GM12878 (cell line): ENCODE results near the gene ZNF668. TPM values are rescaled to one million over a fixed set of nuclear protein-coding genes. Genes with fewer than 3 reads are reported as not detected.

Experiments
- ATAC-seq: fragments of 200-7000 bp; cut with Tn5 transposase; 3 replicates; pipeline ENCODE4 v1.9.1; 2020; ENCODE audit warnings: mild to moderate bottlenecking, moderate library complexity
- BruUV-seq: library from RNA; stranded (reverse); fragments of 400-500 nt; replicated peaks from 2 replicates; lab custom pipeline; 2021; lab: Mats Ljungman, UMichigan
- CTCF ChIA-PET: fragments of 300-600 bp; sonication (Branson Sonifier 250); formaldehyde crosslinking; extraction: SDS; loops from one replicate; lab custom pipeline; 2021; ENCODE audit warnings: inconsistent platforms; lab: Yijun Ruan, JAX
- POLR2A ChIA-PET: fragments of 350-600 bp; formaldehyde crosslinking; extraction: SDS; loops from one replicate; lab custom pipeline; 2021; ENCODE audit warnings: inconsistent platforms; lab: Charles Lee
- RAD21 ChIA-PET: fragments of 300-600 bp; sonication (Branson Sonifier 250); formaldehyde crosslinking; loops from one replicate; lab custom pipeline; 2023; ENCODE audit warnings: antibody characterized with exemption; ENCODE audit not compliant: unreplicated experiment; lab: Charles Lee
- SMC1A ChIA-PET: fragments of 300-600 bp; sonication (Branson Sonifier 250); formaldehyde crosslinking; loops from one replicate; lab custom pipeline; 2023; ENCODE audit not compliant: unreplicated experiment, uncharacterized antibody; lab: Charles Lee
- DNase-seq: peaks from one replicate; pipeline ENCODE4 v3.0.0-alpha.2; 2011; ENCODE audit warnings: low read depth, low spot score
- FAIRE-seq: peaks from 3 replicates; lab custom pipeline; 2011; peaks lifted over from hg19 to GRCh38; lab: Jason Lieb, UNC
- H2AFZ ChIP-seq: 2 replicates; pipeline ENCODE4 v1.6.0; 2011; ENCODE audit warnings: low read depth, low read length, control low read depth; ENCODE audit not compliant: control insufficient read depth
- H3K27ac ChIP-seq: 2 replicates; pipeline ENCODE4 v1.5.1; 2011; ENCODE audit warnings: control low read depth; ENCODE audit not compliant: control insufficient read depth, insufficient read depth
- H3K27me3 ChIP-seq, 2 experiments: replicated peaks in 1 of 2; 2 replicates each; pipeline versions ENCODE4 v1.6.0 to v1.6.1; 2011; ENCODE audit warnings: low read length in 1 of 2; ENCODE audit not compliant: control insufficient read depth in 2 of 2, insufficient read depth in 2 of 2
- H3K36me3 ChIP-seq, 2 experiments: 2 replicates each; pipeline ENCODE4 v1.5.1; 2011; ENCODE audit warnings: low read length in 1 of 2; ENCODE audit not compliant: control insufficient read depth in 2 of 2, insufficient read depth in 2 of 2
- H3K4me1 ChIP-seq: 2 replicates; pipeline ENCODE4 v1.6.1; 2011; ENCODE audit warnings: mild to moderate bottlenecking, low read length, moderate library complexity, mixed read lengths; ENCODE audit not compliant: control insufficient read depth, insufficient read depth
- H3K4me2 ChIP-seq: 2 replicates; pipeline ENCODE4 v1.6.0; 2011; ENCODE audit warnings: control low read depth; ENCODE audit not compliant: control insufficient read depth, insufficient read depth
- H3K4me3 ChIP-seq: fragments of 200-600 bp; sonication (generic); 2 replicates; pipeline ENCODE4 v1.5.1; 2016
- H3K79me2 ChIP-seq: 2 replicates; pipeline ENCODE4 v1.6.0; 2011; ENCODE audit warnings: low read length; ENCODE audit not compliant: control insufficient read depth, insufficient read depth
- H3K9ac ChIP-seq: 2 replicates; pipeline ENCODE4 v1.8.0; 2011; ENCODE audit warnings: low read length, control low read depth, mixed read lengths; ENCODE audit not compliant: control insufficient read depth, insufficient read depth
- H3K9me3 ChIP-seq: replicated peaks from 3 replicates; pipeline ENCODE4 v1.5.1; 2011; ENCODE audit warnings: mild to moderate bottlenecking, low read length; ENCODE audit not compliant: control insufficient read depth, insufficient read depth
- H4K20me1 ChIP-seq: 2 replicates; pipeline ENCODE4 v1.6.0; 2011; ENCODE audit not compliant: control insufficient read depth, insufficient read depth
- BCL11A ChIP-seq: IDR thresholded peaks from 2 replicates; pipeline ENCODE4 v1.6.1; 2011; ENCODE audit warnings: low read depth, low read length
- BMI1 ChIP-seq: fragments of 450-650 bp; IDR thresholded peaks from 2 replicates; pipeline ENCODE4 v1.6.1; 2016; ENCODE audit warnings: mild to moderate bottlenecking, moderate library complexity, borderline replicate concordance
- CHD4 ChIP-seq: fragments of 200-600 bp; sonication (generic); IDR thresholded peaks from 2 replicates; pipeline ENCODE4 v1.6.1; 2016; ENCODE audit warnings: mild to moderate bottlenecking
- ETV6 ChIP-seq, 2 experiments: fragments of 450-650 bp in 1 of 2; IDR thresholded peaks in 1 of 2; conservative IDR thresholded peaks in 1 of 2; 2 replicates each; pipeline ENCODE4 v1.6.1; 2014; ENCODE audit warnings: antibody characterized with exemption in 1 of 2, borderline replicate concordance in 1 of 2, low read depth in 1 of 2, mild to moderate bottlenecking in 1 of 2, moderate library complexity in 1 of 2
- FOXK2 ChIP-seq: fragments of 450-650 bp; IDR thresholded peaks from 2 replicates; pipeline ENCODE4 v1.6.1; 2017; ENCODE audit warnings: mild to moderate bottlenecking, moderate library complexity
- FOXM1 ChIP-seq: IDR thresholded peaks from 2 replicates; pipeline ENCODE4 v1.6.1; 2012; ENCODE audit warnings: low read depth, mild to moderate bottlenecking, inconsistent platforms, low read length, moderate library complexity
- JUND ChIP-seq: IDR thresholded peaks from 2 replicates; pipeline ENCODE4 v1.6.1; 2012; ENCODE audit warnings: low read depth, mild to moderate bottlenecking, low read length, improper control_type of control experiment, moderate library complexity
- NFYB ChIP-seq: IDR thresholded peaks from 2 replicates; pipeline ENCODE4 v1.6.1; 2011; ENCODE audit warnings: low read depth, mild to moderate bottlenecking, low read length, improper control_type of control experiment, moderate library complexity; ENCODE audit not compliant: insufficient read depth
- PAX5 ChIP-seq: IDR thresholded peaks from 2 replicates; pipeline ENCODE4 v1.6.1; 2011; ENCODE audit warnings: low read depth, low read length, borderline replicate concordance
- SMAD5 ChIP-seq: IDR thresholded peaks from 2 replicates; pipeline ENCODE4 v1.6.1; 2016; ENCODE audit warnings: antibody characterized with exemption, low read depth
- SPI1 ChIP-seq: IDR thresholded peaks from 2 replicates; pipeline ENCODE4 v1.6.1; 2011; ENCODE audit warnings: low read depth, mild to moderate bottlenecking, low read length, moderate library complexity, borderline replicate concordance; ENCODE audit not compliant: insufficient read depth
- SREBF1 ChIP-seq: IDR thresholded peaks from 2 replicates; pipeline ENCODE4 v1.6.1; 2012; ENCODE audit warnings: mild to moderate bottlenecking, low read length
- STAT3 ChIP-seq: IDR thresholded peaks from 2 replicates; pipeline ENCODE4 v1.6.1; 2011; ENCODE audit warnings: low read depth, low read length, improper control_type of control experiment
- TARDBP ChIP-seq: IDR thresholded peaks from 2 replicates; pipeline ENCODE4 v1.6.1; 2016; ENCODE audit warnings: borderline replicate concordance
- ZBED1 ChIP-seq: IDR thresholded peaks from 2 replicates; pipeline ENCODE4 v1.6.1; 2016; ENCODE audit warnings: borderline replicate concordance
- ZNF384 ChIP-seq: IDR thresholded peaks from 2 replicates; pipeline ENCODE4 v1.6.1; 2012; ENCODE audit warnings: low read depth, mild to moderate bottlenecking, low read length, improper control_type of control experiment, borderline replicate concordance
- WGBS: methylation state at CpG from one replicate; pipeline ENCODE4 v1.1.6; 2016; ENCODE audit warnings: low lambda C conversion rate; ENCODE audit not compliant: insufficient replicate concordance, insufficient coverage; ENCODE audit errors: missing lambda C conversion rate; 5-methylcytosine and 5-hydroxymethylcytosine counted together
- in situ Hi-C: fragments of 300-500 bp; cut with MboI; formaldehyde crosslinking; loops from 9 replicates; pipeline ENCODE4 v1.14.3; 2018; ENCODE audit warnings: mixed read lengths
- intact Hi-C: fragments of 100-400 bp; cut with micrococcal nuclease; formaldehyde crosslinking; loops from one replicate; pipeline ENCODE4 v1.14.2; 2022; ENCODE audit not compliant: unreplicated experiment
- polyA plus RNA-seq, 11 experiments: library from polyadenylated mRNA; depleted of rRNA in 4 of 11; unstranded in 6 of 11; stranded (reverse) in 5 of 11; fragments of >200 nt; fragmentation: Nextera tagmentation in 4 of 11; fragmentation: Illumina TruSeq in 1 of 11; extraction: Ambion mirVana in 4 of 11; extraction: Trizol in 1 of 11; gene quantifications; 1 replicate in 1 of 11; 2 replicates in 10 of 11; pipeline versions ENCODE4 v1.2.1 to v1.2.3, GENCODE V29; 2011 to 2016; ENCODE audit warnings: inconsistent platforms in 2 of 11, missing spikeins in 2 of 11, low read depth in 1 of 11
- total RNA-seq, 4 experiments: library from RNA; depleted of rRNA in 3 of 4; stranded (reverse); fragments of >200 nt in 3 of 4; fragmentation: Illumina TruSeq in 1 of 4; extraction: Trizol in 1 of 4; gene quantifications; 2 replicates each; pipeline versions ENCODE4 v1.2.1 to v1.2.3, GENCODE V29; 2013 to 2021
- TF ChIP-seq, protein P1 (sequence below): IDR thresholded peaks from 2 replicates; pipeline ENCODE4 v1.6.1; 2012; ENCODE audit warnings: low read length, inconsistent platforms
- TF ChIP-seq, protein P2 (sequence below): IDR thresholded peaks from 2 replicates; pipeline ENCODE4 v1.6.1; 2011; ENCODE audit warnings: borderline replicate concordance, low read depth, mild to moderate bottlenecking, moderate library complexity, low read length; ENCODE audit not compliant: insufficient read depth, poor library complexity, severe bottlenecking
- TF ChIP-seq, protein P3 (sequence below): IDR thresholded peaks from 2 replicates; pipeline ENCODE4 v1.6.1; 2012; ENCODE audit warnings: low read depth, low read length, improper control_type of control experiment

The ZNF668 gene
- total and polyA plus RNA-seq, 10 of the 15 experiments (the other 5 are each of a cell fraction or from before 2014, with no cell fraction given): 0.05 to 20.7 (median 10.0) TPM; not detected in 1

DNA sequence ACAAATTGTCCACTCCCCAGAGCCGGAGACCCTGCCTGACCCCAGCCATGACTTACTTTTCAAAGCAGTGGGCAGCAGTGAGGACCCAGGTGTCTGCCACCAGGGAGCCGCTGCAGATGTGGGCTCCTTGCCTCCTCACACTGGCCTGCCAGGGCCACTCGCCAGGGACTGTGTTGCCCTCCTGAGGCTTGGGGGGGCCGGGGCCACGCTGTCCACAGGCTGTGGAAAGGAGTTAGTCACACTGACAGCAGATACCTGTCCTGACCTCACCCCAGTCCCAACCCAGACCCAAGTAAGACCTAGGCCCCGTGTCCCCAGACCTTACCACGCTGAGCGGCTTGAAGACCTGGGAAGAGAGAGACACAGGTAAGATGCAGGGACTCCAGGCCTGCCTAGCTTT, 13.4 kb upstream of the ZNF668 start (continued):
- TF ChIP-seq, protein P1, sequence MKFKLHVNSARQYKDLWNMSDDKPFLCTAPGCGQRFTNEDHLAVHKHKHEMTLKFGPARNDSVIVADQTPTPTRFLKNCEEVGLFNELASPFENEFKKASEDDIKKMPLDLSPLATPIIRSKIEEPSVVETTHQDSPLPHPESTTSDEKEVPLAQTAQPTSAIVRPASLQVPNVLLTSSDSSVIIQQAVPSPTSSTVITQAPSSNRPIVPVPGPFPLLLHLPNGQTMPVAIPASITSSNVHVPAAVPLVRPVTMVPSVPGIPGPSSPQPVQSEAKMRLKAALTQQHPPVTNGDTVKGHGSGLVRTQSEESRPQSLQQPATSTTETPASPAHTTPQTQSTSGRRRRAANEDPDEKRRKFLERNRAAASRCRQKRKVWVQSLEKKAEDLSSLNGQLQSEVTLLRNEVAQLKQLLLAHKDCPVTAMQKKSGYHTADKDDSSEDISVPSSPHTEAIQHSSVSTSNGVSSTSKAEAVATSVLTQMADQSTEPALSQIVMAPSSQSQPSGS: no peak

DNA sequence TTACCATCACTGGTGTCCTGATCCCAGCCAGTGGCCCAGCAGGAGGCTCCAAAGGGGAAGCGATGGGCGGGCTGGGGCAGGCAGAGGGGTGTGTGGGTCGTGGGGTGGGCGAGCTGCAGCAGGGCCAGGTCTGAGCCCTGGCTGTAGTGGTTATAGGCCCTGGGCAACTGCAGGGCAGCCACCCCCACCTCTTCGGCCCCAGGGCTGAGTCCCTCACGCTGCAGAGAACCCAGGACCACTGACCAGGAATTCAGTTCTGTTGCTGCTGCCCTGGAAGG, 12.5 kb upstream of the ZNF668 start:
- Histone ChIP-seq H3K27ac (no peak overlapping the region), H3K79me2 (no peaks in the 10 kb centered on the region; the same call in 1 of the 2 replicates), H3K4me2 (no peak overlapping the region), H3K4me1 (no peaks in the 10 kb centered on the region), H3K9me3 (no peaks in the 10 kb centered on the region), H3K9ac (no peak overlapping the region), H3K27me3 (no peaks in the 10 kb centered on the region), H4K20me1 (no peaks in the 10 kb centered on the region; the same call in 1 of the 2 replicates), H3K36me3 (peaks cover 2% of the 10 kb centered on the region in 2 experiments; a peak in 3 of 4 replicates), H2AFZ (no peak overlapping the region), H3K4me3 (no peak overlapping the region)
- BruUV-seq: no TSS peak
- in situ Hi-C loops: no loop called here
- no peak for TF ChIP-seq CHD4
- TF ChIP-seq PAX5: no peak
- TF ChIP-seq, protein P2, sequence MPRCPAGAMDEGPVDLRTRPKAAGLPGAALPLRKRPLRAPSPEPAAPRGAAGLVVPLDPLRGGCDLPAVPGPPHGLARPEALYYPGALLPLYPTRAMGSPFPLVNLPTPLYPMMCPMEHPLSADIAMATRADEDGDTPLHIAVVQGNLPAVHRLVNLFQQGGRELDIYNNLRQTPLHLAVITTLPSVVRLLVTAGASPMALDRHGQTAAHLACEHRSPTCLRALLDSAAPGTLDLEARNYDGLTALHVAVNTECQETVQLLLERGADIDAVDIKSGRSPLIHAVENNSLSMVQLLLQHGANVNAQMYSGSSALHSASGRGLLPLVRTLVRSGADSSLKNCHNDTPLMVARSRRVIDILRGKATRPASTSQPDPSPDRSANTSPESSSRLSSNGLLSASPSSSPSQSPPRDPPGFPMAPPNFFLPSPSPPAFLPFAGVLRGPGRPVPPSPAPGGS: no peak
- no peak for TF ChIP-seq STAT3
- TF ChIP-seq SPI1: no peak
- TF ChIP-seq NFYB: no peak
- TF ChIP-seq ZBED1: no peak
- TF ChIP-seq JUND: no peak
- no peak for TF ChIP-seq SMAD5
- no peak for TF ChIP-seq FOXM1
- no peak for TF ChIP-seq ETV6 (conservative IDR thresholded peaks at IDR 0.05 in 1 of 2, IDR thresholded peaks at IDR 0.05 in 1 of 2; ENCODE audit: borderline replicate concordance in 1 of 2, low read depth in 1 of 2)
- TF ChIP-seq BMI1: no peak
- no peak for TF ChIP-seq TARDBP
- no peak for TF ChIP-seq ZNF384
- no peak for TF ChIP-seq BCL11A
- TF ChIP-seq FOXK2: no peak
- TF ChIP-seq, protein P3, sequence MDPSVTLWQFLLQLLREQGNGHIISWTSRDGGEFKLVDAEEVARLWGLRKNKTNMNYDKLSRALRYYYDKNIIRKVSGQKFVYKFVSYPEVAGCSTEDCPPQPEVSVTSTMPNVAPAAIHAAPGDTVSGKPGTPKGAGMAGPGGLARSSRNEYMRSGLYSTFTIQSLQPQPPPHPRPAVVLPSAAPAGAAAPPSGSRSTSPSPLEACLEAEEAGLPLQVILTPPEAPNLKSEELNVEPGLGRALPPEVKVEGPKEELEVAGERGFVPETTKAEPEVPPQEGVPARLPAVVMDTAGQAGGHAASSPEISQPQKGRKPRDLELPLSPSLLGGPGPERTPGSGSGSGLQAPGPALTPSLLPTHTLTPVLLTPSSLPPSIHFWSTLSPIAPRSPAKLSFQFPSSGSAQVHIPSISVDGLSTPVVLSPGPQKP: no peak
- no peak for TF ChIP-seq SREBF1
- 93% methylated on average over 4 of the region's 6 CpGs for WGBS
- FAIRE-seq (no peak), ATAC-seq (no peak), DNase-seq (no peak)
- ChIA-PET CTCF (no interaction called here), POLR2A (interaction anchor here (0.8 kb wide), 1 partner anchor 12 kb away, joined by 3 read pairs; the partner anchor contains the start of genes ZNF646 and ZNF668), SMC1A (no interaction called here), RAD21 (no interaction called here)
- intact Hi-C loops: no loop called here
